ENCODE measurements around the gene INSC.

GRCh38 chr11:15136166-15136565 lies 21.4 kb downstream of the INSC start:
- TF ChIP-seq POLR2A (IDR thresholded peaks at IDR 0.05) (no peak), CTCF (IDR thresholded peaks at IDR 0.05) (no peak)
